NCI-H1092 treated with DMSO at 0.1 percent for 48 hours (cell line): ENCODE measurements around the gene RAF1.
A peak's percentile ranks its signal among the peaks of the same experiment; 100 is the strongest.
"Not testable (repeated sequence)": the region's sequence is repeated elsewhere in the genome, so short reads cannot be mapped to it uniquely, and the experiment has no call there.

Experiments used
- DNase-seq: peaks from one replicate; lab custom pipeline; 2025; lab: John Stamatoyannopoulos, UW

The RAF1 gene

GRCh38 chr3:12675115-12675810 is 11.3 kb upstream of the RAF1 start:
- DNase-seq, result no peak

GRCh38 chr3:12673956-12674736 is 10.2 kb upstream of the RAF1 start:
- not testable (repeated sequence) for DNase-seq

DNA sequence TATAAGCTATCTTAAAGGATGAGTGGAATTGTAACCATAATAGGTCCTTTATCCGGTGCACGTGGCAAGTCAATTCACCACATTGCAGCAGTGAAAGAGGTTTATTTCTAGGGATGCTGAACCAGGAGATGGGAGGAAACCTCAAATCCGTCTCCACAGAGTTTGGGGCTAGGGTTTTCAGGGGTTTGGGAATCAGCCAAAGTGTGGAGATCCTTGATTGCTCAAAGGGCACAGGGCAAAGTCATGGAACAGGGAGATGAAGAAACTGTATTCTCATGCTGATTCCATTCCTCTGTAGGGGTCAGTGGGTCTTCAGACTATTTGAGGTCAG is 7.2 kb upstream of the RAF1 start:
- DNase-seq, result no peak

DNA sequence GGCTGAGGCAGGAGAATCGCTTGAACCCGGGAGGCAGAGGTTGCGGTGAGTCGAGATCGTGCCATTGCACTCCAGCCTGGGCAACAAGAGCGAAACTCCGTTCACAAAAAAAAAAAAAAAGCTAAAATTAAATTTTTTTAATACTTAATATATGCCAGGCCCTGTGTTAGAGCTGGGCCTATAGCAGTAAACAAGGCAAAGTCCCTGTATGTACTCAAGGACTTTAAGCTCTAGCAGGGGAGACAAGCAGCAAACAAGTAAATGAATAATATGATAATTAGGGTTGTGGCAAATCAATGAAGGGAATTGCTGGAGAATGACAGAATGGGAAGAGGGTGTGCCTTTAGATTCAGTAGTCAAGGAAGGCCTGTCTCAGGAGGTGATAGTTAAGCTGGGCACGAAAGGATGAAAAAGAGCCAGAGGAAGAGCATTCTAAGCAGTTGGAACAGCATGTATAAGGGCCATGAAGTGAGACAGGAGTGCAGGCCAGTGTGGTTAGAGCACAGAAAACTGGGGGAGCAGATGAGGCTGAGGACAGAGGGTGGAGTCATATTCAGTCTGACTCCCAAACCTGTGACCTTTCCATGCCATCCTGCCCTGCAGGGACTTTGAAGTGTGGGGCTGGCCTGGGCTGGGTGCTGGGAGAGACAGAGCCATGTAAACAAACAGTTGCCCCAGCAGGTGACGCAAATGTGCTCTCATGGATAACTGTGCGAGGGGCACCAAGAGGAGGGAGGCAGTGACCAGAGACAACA is 6.6 kb upstream of the RAF1 start:
- no peak for DNase-seq

DNA sequence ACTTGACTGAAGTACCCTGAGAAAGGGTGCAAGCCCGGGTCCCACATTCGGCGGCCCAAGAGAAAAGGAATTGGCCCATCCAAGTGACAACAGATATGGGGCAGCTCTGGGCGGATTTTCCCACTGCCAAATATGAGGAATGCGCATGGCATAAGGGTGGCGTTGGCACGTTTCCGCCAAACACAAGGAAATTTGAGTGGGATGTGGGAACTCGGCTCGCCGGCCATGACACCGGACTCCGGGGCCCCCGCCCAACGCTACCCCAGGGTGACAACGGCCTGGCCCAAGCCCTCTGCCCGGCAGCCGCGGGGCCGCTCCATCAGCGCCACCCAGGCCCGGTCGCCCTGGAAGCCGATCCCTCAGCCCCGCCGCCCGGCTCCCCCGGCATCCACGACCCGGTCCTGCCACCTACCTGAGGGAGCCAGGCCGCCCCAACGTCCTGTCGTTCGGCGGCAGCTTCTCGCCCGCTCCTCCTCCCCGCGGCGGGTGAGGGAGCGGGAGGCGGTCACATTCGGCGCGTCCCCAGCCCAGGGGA is 449 bp downstream of the RAF1 start:
- DNase-seq, result peak; percentile 45

- peak; percentile 48 for DNase-seq
Observed at GRCh38 chr3:12662593-12663400, 1.1 kb downstream of the RAF1 start.

GRCh38 chr3:12661926-12662592 is 1.9 kb downstream of the RAF1 start:
- DNase-seq, result no peak

GRCh38 chr3:12661375-12661774 is 2.5 kb downstream of the RAF1 start:
- not testable (repeated sequence) for DNase-seq

DNA sequence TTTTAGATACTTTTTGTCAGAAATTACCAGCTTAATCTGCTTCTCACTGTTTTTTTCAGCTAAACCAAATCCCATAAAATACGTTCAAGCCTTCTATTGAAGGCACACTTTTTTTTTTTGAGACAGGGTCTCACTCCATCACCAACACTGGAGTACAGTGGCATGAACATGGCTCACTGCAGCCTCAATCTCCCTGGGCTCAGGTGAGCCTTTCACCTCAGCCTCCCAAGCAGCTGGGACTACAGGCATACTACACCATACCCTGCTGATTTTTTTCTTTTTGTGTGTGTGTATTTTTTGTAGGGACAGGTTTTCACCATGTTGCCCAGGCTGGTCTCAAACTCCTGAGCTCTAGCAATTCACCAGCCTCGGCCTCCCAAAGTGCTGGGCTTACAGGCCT is 3.7 kb downstream of the RAF1 start:
- no peak for DNase-seq

- no peak for DNase-seq
Observed at GRCh38 chr3:12659316-12660015, 4.5 kb downstream of the RAF1 start.

- no peak for DNase-seq
Observed at GRCh38 chr3:12658593-12659058, 5.3 kb downstream of the RAF1 start.

DNA sequence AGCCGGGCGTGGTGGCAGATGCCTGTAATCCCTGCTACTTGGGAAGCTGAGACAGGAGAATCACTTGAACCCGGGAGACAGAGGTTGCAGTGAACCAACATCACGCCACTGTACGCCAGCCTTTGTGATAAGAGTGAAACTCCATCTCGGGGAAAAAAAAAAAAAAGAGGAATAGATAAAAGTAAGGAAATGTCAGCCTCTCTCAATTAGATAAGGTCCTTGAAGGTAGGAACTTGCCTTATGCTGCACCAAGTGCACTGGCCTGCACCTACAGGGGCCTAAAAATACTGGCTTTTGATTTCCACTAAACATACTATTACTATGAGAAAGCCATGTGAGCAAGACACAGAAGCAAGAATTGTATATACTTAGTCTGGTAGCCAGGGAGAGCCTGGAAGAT is 7.1 kb downstream of the RAF1 start:
- no peak for DNase-seq

DNA sequence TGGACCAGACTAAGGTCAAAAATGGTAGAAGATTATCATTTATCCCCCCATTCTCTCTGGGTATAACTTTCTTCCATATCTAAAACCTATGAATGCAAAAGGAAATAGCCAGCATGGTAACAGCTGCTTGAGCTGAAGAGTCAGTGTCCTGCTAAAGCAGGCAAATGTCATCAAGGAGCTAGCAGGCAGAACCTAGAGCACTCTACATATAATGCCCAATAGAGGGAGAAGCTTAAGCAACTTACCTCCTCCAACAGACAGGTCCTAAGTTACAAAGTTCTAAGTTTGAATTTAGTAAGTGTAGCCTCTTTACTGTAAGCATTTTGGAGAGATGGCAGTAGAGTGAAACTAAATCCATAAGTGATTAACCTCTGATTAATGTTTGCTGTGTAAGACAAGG is 7.7 kb downstream of the RAF1 start:
- no peak for DNase-seq

DNA sequence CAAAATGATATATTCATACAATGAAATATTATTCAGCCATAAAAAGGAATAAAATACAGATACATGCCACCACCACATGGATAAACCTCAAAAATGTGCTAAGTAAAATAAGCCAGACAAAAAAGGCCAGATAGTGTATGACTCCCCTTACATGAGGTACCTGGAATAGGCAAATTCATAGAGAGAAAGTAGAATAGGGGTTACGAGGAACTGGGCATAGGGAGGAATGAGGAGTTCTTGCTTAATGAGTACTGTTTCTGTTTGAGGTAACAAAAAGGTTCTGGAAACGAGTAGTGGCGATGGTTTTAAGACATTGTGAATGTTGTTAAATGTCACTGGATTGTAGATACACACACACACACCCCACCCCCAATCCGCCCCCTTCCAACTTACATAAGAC is 8.2 kb downstream of the RAF1 start:
- no peak for DNase-seq

- no peak for DNase-seq
Observed at GRCh38 chr3:12653747-12654146, 10.2 kb downstream of the RAF1 start.

GRCh38 chr3:12648384-12648959 is 15.4 kb downstream of the RAF1 start:
- no peak for DNase-seq

- DNase-seq, result no peak
Observed at GRCh38 chr3:12644331-12644937, 19.5 kb downstream of the RAF1 start.

- DNase-seq, result no peak
Observed at GRCh38 chr3:12643724-12644123, 20.2 kb downstream of the RAF1 start.

GRCh38 chr3:12643010-12643380 is 20.9 kb downstream of the RAF1 start:
- DNase-seq, result no peak

- DNase-seq, result not testable (repeated sequence)
Observed at GRCh38 chr3:12640853-12641252, 23.1 kb downstream of the RAF1 start.
